Measurements from ENCODE around the gene PTEN.

DNA sequence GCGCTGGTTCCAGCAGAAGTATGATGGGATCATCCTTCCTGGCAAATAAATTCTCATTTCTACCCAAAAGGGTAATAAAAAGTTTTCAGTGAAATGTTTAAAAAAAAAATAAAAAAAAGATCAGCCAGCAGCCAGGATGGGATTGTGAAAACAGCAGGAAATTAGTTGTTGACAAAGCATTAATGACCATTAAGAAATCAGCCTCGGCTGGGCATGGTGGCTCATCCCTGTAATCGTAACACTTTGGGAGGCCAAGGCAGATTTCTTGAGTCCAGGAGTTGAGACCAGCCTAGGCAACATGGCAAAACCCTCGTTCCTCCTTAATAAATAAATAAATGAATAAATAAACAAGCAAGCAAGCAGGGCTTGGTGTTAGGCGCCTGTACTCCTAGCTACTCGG, 82.6 kb downstream of the PTEN start:
- no peak for TF ChIP-seq POLR2A (IDR thresholded peaks at IDR 0.05; ENCODE audit: low read depth, low read length)
- no peak for TF ChIP-seq TAF1 (IDR thresholded peaks at IDR 0.05; ENCODE audit: low read depth, low read length)
- TF ChIP-seq POLR2AphosphoS5 (IDR thresholded peaks at IDR 0.05; ENCODE audit: low read depth, low read length) = peak; percentile 7; the same call in 1 of the 2 replicates
- no peak for TF ChIP-seq PAX5 (IDR thresholded peaks at IDR 0.05; ENCODE audit: insufficient read depth, low read length, severe bottlenecking)
